Measurements from ENCODE around the gene SPRN.

Gene SPRN

DNA sequence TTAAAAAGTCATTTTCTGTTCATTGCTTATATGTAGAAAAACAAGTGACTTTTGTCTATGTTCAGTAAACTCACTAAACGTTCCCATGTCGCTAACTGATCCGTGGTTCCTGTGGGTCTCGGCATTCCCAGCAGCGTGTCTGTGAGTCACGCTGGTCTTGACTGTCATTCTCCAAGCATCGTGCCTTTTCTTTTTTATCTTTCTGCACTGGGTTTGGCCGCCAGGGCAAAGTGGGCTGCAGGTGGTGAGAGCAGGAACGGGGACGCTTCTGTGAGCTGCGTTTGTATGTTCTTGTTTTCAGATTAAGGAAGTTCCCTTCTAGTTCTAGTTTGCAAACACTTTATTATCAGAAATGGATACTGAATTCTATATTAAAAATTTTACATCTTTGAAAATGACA, 22.6 kb upstream of the SPRN start:
- no peak for DNase-seq (ENCODE audit: extremely low read depth, low read depth)

GRCh38 chr10:133445751-133446708, 21.6 kb upstream of the SPRN start:
- no peak for DNase-seq (ENCODE audit: extremely low read depth, low read depth)

More for the DNA sequence above, 22.6 kb upstream of the SPRN start:
- TF ChIP-seq, protein P1, sequence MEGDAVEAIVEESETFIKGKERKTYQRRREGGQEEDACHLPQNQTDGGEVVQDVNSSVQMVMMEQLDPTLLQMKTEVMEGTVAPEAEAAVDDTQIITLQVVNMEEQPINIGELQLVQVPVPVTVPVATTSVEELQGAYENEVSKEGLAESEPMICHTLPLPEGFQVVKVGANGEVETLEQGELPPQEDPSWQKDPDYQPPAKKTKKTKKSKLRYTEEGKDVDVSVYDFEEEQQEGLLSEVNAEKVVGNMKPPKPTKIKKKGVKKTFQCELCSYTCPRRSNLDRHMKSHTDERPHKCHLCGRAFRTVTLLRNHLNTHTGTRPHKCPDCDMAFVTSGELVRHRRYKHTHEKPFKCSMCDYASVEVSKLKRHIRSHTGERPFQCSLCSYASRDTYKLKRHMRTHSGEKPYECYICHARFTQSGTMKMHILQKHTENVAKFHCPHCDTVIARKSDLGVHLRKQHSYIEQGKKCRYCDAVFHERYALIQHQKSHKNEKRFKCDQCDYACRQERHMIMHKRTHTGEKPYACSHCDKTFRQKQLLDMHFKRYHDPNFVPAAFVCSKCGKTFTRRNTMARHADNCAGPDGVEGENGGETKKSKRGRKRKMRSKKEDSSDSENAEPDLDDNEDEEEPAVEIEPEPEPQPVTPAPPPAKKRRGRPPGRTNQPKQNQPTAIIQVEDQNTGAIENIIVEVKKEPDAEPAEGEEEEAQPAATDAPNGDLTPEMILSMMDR (IDR thresholded peaks at IDR 0.05; ENCODE audit: low read depth, low read length): no peak

DNA sequence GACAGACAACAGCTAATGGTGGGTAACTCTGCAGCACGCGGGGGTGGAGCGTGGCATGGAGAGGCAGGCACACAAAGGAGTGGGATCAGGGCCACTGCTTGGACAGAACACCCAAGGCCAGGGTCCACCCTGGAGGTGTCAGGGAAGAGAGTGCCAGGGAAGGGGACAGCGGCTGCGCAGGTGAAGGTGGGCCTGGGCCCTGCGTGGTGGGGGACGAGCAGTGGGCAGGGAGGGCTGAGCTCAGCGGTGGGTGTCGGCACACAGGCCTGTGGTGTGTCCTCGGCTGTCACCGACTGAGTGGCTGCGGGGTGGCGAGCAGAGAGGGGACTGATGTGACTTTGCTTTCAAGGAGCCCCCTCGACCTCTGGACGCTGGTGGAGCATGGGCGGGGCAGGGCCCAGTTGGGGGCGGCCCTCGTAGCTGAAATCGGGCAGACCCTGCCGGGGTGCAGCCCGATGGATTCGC, 20.9 kb upstream of the SPRN start:
- no peak for DNase-seq (ENCODE audit: extremely low read depth, low read depth)
- TF ChIP-seq, protein P1 (IDR thresholded peaks at IDR 0.05; ENCODE audit: low read depth, low read length): no peak

More at GRCh38 chr10:133445751-133446708, 21.6 kb upstream of the SPRN start:
- TF ChIP-seq, protein P1 (IDR thresholded peaks at IDR 0.05; ENCODE audit: low read depth, low read length): no peak

DNA sequence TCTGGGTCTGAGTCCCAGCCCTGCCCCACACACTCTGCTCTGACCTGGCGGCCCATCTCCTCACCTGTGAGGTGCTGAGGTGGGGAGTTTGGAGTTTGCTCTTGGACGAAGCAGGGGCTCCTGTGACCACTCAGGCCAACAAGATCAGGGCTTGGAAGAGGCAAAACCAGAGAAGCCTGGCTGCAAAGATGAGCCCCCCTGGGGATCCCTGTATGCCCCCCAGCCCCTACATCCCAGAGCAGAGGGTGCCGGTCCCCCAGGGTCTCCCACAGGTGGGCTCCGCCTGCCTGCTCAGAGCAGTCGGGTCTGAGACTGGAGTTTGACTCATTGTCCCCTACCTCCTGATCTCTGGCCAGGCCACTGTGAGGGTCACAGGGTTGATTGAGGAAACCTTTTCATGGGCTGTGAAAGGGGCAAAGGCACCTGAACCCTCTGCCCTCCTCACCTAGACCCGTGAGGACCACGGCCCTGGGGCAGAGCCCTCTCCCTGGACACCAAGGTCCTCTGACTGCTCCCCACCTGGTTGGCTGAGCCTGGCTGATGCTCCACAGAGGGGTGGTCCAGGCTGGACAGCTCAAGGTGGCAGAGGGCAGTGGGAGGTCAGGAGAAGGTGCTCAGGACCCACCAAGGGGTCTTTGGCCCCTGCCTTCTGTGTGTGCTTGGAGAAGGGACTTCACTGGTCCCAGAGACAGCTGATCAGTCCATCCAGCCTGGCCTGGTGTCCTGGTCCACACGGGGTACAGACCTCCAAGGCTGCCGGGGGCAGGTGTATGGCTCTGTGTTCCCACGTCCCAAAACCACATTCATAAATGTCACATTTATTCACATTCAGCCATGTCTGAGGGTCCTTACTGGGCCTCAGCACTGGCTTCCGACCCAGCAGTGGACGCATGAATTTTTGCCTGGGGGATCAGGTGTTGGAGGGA, 20.2 kb upstream of the SPRN start:
- no peak for DNase-seq (ENCODE audit: extremely low read depth, low read depth)
- TF ChIP-seq, protein P1 (IDR thresholded peaks at IDR 0.05; ENCODE audit: low read depth, low read length): no peak

- no peak for DNase-seq (ENCODE audit: extremely low read depth, low read depth)
- TF ChIP-seq, protein P1 (IDR thresholded peaks at IDR 0.05; ENCODE audit: low read depth, low read length): no peak
These were observed 18.8 kb upstream of the SPRN start for GRCh38 chr10:133442967-133443924.

DNA sequence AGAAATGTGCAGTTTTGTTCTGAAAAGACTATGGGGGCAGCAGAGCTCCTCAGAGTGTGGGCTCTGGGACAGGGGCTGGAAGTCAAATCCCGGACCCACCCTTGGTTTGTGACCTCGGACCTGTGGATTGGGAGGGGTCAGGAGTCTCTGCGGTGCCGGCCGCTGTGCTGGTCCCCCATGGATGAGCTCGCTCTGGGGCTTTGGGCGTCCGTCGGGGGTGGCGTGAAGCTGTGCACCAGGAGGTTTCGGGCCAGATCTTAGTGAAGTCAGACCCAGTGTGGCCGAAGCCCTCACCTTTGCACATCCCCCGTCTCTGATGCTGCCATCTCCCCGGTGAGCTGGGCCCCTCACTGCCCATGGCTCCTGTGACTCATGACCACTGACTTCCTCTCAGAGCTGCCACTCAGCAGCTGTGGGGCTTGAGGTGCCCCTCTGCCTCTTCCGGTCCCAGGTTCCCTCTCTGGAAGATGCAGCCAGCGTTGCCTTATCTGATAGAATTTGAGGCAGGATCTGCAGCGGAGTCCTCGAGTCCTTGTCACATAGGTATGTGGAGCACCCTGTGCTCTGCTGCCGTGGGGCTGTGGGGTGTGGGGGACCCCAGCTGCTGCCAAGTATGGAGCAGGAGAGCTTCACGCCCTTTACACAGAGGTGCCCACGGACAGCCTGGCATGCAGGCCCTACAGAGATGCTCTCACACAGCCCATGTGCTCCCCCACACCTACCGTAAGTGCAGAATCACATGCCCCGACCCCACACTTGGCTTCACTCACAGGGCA, 18.0 kb upstream of the SPRN start:
- no peak for DNase-seq (ENCODE audit: extremely low read depth, low read depth)

More for the DNA sequence above, 18.0 kb upstream of the SPRN start:
- TF ChIP-seq, protein P1 (IDR thresholded peaks at IDR 0.05; ENCODE audit: low read depth, low read length): no peak
